Measurements from ENCODE around the gene TMED10.

DNA sequence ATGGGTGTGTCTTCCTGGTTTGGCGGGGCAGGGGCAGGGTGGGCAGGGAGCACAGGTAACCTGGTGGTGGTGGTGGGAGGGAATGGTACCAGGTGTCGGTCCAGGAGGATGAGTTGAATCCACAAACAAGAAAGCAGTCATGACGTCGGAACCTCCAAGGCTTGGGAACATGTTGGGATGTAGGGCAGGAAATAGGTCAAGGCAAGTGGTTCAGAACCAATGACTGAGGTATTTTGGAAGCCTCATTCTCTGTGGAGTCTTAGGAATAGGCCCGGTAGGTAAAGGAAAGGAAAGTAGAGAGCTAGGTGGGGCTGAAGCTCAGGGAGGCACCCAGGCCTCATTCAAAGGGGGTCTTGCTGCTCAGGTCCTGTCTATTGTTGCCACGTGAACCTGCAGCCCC, 39.1 kb upstream of the TMED10 start:
- no peak for TF ChIP-seq POLR2A (IDR thresholded peaks at IDR 0.05; ENCODE audit: low read depth, low read length)
- no peak for TF ChIP-seq POLR2AphosphoS5 (IDR thresholded peaks at IDR 0.05; ENCODE audit: low read depth, low read length)
- no peak for TF ChIP-seq TAF1 (IDR thresholded peaks at IDR 0.05; ENCODE audit: borderline replicate concordance, low read depth, low read length)

Measured in GM12892 (cell line).